Measurements from ENCODE around the gene PCNX2. TPM values are rescaled to one million over a fixed set of nuclear protein-coding genes. Genes with fewer than 3 reads are reported as not detected.

PCNX2 gene
- total and polyA plus RNA-seq, 2 of the 13 experiments (the other 11 are each of a cell fraction or from before 2014, with no cell fraction given) = 0.11 to 0.42 TPM

DNA sequence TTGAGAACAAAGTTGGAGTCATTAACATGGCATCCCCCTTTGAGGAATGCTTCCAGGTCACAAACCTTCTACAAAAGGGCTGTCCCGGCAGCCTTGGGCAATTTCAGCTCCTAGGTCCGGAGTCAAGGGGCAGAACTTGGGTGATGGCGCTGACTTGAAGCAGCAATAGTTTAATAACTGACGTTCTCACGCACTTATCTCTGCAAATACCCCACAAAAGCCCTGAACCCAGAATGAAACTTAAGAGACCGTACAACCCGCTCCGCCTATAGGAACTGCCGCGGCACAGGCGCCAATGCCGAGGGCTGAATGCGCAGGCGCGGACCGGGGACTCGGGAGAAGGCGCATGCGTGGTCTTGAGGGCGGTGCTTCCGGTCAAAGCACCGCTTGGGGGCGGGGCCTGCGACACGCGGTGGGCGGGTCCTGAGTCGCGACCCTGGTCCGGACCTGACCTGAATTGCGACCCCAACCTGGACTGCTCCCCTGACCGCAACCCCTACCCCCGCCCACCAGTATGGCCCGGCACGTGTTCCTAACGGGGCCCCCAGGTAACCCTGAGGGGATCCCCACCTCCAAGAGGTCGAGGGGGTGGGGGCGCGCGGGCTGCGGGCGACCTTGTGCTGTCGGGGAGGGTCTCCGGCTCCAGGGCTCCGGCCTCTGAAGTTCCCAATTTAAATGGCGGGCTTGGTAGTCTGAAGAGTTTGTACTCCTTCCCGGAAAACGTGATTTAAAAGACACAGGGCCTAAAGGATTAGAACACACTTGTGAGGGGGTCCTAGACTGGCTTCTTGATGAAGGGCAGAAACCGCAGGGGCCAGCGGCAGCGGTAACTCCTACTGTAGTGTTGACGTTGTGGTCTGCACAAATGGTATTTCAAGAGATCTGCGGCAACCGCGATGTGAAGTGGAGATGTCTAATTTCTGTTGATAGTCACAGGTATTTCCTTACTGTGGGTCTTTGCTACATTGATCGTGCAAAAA is 345.0 kb downstream of the PCNX2 start, which contains the start of gene NTPCR (continued):
- TF ChIP-seq MED13 (CRISPR knock-in tag; IDR thresholded peaks at IDR 0.05) (no peak), SNAPC2 (CRISPR knock-in tag; IDR thresholded peaks at IDR 0.05) (no peak), ATF7 (IDR thresholded peaks at IDR 0.05) (no peak), ATF7 (CRISPR knock-in tag; IDR thresholded peaks at IDR 0.05) (no peak), ZNF510 (CRISPR knock-in tag; IDR thresholded peaks at IDR 0.05; ENCODE audit: low read depth) (no peak), HMG20B (CRISPR knock-in tag; conservative IDR thresholded peaks at IDR 0.05) (no peak), ZNF850 (CRISPR knock-in tag; conservative IDR thresholded peaks at IDR 0.05) (no peak), HDAC6 (IDR thresholded peaks at IDR 0.05; ENCODE audit: low read depth, low read length) (no peak), MTF2 (CRISPR knock-in tag; IDR thresholded peaks at IDR 0.05; ENCODE audit: borderline replicate concordance) (0 out of 2 replicates have a peak, but pooled peaks have one; percentile 33), ZNF274 (CRISPR knock-in tag; IDR thresholded peaks at IDR 0.05) (no peak), KLF11 (CRISPR knock-in tag; IDR thresholded peaks at IDR 0.05) (no peak), NFYB (CRISPR knock-in tag; IDR thresholded peaks at IDR 0.05) (peak; percentile 45; the same call in 1 of the 2 replicates), PHF8 (CRISPR knock-in tag; IDR thresholded peaks at IDR 0.05) (peak; percentile 71), SATB2 (CRISPR knock-in tag; IDR thresholded peaks at IDR 0.05) (no peak), HNF4G (IDR thresholded peaks at IDR 0.05; ENCODE audit: borderline replicate concordance, low read depth, low read length) (no peak), HNF4G (CRISPR knock-in tag; IDR thresholded peaks at IDR 0.05; ENCODE audit: borderline replicate concordance, low read depth) (no peak), REPIN1 (CRISPR knock-in tag; IDR thresholded peaks at IDR 0.05; ENCODE audit: borderline replicate concordance, low read depth) (no peak)
- TF ChIP-seq, protein P1, sequence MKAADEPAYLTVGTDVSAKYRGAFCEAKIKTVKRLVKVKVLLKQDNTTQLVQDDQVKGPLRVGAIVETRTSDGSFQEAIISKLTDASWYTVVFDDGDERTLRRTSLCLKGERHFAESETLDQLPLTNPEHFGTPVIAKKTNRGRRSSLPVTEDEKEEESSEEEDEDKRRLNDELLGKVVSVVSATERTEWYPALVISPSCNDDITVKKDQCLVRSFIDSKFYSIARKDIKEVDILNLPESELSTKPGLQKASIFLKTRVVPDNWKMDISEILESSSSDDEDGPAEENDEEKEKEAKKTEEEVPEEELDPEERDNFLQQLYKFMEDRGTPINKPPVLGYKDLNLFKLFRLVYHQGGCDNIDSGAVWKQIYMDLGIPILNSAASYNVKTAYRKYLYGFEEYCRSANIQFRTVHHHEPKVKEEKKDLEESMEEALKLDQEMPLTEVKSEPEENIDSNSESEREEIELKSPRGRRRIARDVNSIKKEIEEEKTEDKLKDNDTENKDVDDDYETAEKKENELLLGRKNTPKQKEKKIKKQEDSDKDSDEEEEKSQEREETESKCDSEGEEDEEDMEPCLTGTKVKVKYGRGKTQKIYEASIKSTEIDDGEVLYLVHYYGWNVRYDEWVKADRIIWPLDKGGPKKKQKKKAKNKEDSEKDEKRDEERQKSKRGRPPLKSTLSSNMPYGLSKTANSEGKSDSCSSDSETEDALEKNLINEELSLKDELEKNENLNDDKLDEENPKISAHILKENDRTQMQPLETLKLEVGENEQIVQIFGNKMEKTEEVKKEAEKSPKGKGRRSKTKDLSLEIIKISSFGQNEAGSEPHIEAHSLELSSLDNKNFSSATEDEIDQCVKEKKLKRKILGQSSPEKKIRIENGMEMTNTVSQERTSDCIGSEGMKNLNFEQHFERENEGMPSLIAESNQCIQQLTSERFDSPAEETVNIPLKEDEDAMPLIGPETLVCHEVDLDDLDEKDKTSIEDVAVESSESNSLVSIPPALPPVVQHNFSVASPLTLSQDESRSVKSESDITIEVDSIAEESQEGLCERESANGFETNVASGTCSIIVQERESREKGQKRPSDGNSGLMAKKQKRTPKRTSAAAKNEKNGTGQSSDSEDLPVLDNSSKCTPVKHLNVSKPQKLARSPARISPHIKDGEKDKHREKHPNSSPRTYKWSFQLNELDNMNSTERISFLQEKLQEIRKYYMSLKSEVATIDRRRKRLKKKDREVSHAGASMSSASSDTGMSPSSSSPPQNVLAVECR (CRISPR knock-in tag; IDR thresholded peaks at IDR 0.05; ENCODE audit: borderline replicate concordance) = peak; percentile 71; the same call in 1 of the 2 replicates
- TF ChIP-seq, protein P2, sequence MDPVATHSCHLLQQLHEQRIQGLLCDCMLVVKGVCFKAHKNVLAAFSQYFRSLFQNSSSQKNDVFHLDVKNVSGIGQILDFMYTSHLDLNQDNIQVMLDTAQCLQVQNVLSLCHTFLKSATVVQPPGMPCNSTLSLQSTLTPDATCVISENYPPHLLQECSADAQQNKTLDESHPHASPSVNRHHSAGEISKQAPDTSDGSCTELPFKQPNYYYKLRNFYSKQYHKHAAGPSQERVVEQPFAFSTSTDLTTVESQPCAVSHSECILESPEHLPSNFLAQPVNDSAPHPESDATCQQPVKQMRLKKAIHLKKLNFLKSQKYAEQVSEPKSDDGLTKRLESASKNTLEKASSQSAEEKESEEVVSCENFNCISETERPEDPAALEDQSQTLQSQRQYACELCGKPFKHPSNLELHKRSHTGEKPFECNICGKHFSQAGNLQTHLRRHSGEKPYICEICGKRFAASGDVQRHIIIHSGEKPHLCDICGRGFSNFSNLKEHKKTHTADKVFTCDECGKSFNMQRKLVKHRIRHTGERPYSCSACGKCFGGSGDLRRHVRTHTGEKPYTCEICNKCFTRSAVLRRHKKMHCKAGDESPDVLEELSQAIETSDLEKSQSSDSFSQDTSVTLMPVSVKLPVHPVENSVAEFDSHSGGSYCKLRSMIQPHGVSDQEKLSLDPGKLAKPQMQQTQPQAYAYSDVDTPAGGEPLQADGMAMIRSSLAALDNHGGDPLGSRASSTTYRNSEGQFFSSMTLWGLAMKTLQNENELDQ (CRISPR knock-in tag; IDR thresholded peaks at IDR 0.05; ENCODE audit: borderline replicate concordance) = no peak
- TF ChIP-seq, protein P3, sequence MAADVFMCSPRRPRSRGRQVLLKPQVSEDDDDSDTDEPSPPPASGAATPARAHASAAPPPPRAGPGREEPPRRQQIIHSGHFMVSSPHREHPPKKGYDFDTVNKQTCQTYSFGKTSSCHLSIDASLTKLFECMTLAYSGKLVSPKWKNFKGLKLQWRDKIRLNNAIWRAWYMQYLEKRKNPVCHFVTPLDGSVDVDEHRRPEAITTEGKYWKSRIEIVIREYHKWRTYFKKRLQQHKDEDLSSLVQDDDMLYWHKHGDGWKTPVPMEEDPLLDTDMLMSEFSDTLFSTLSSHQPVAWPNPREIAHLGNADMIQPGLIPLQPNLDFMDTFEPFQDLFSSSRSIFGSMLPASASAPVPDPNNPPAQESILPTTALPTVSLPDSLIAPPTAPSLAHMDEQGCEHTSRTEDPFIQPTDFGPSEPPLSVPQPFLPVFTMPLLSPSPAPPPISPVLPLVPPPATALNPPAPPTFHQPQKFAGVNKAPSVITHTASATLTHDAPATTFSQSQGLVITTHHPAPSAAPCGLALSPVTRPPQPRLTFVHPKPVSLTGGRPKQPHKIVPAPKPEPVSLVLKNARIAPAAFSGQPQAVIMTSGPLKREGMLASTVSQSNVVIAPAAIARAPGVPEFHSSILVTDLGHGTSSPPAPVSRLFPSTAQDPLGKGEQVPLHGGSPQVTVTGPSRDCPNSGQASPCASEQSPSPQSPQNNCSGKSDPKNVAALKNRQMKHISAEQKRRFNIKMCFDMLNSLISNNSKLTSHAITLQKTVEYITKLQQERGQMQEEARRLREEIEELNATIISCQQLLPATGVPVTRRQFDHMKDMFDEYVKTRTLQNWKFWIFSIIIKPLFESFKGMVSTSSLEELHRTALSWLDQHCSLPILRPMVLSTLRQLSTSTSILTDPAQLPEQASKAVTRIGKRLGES (CRISPR knock-in tag; IDR thresholded peaks at IDR 0.05; ENCODE audit: borderline replicate concordance) = no peak
